Measurements from ENCODE around the gene TUBGCP6. TPM values are rescaled to one million over a fixed set of nuclear protein-coding genes. Genes with fewer than 3 reads are reported as not detected.

The TUBGCP6 gene
- total RNA-seq, 1 experiment from 2014 or later: 31.0 TPM

DNA sequence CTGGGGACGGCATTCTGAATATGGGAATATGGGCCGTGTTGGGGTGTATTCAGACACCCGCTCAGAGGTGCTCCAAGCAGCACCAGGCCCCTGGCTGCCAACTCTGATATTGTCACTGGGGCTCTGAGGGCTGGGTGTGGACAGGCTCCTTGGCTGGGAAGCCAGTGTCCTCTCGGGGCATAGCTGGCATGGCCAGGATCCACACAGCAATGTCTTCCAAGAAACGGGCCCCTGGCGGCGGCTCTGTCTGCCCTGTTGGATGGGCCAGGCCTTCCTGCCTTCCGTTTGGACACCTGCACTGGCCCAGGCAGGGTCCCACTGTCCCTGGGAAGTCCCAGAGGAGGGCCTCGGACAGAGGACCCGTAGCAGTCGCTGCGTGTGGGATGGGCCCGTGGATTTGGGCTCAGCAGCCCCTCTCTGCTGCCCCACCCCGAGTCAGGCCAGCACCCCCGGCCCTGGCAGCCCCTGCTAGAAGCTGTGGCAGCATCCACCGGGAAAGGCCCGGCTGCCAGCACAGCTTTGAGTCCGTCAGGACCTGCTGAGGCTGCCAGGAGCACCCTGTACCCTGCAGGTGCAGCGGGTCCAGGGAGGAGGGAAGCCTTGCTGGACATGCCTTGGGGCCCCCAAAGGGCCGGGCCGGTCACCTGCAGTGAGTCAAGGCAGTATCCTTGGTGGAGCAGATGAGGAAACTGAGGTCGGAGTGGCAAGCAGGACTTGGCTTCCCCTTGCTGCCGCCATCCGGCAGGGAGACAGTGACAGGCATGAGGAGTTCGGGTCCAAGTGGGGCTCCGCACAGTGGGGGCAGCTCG, 70.2 kb downstream of the TUBGCP6 start:
- Histone ChIP-seq H3K27me3 (replicated peaks; ENCODE audit: insufficient read depth, low read depth, low read length, poor library complexity) (no peaks in the 10 kb centered on the region), H3K4me1 (ENCODE audit: insufficient read depth, low read length, poor library complexity, severe bottlenecking) (no peaks in the 10 kb centered on the region), H3K4me3 (ENCODE audit: low read depth, low read length, poor library complexity, severe bottlenecking) (no peak overlapping the region), H3K27ac (ENCODE audit: low read depth, low read length, poor library complexity, severe bottlenecking) (no peak overlapping the region), H3K9me3 (ENCODE audit: low read depth, low read length, poor library complexity, severe bottlenecking) (no peaks in the 10 kb centered on the region), H3K36me3 (ENCODE audit: insufficient read depth, low read length, poor library complexity, severe bottlenecking) (no peaks in the 10 kb centered on the region)
- TF ChIP-seq EZH2 (IDR thresholded peaks at IDR 0.05; ENCODE audit: borderline replicate concordance, low read depth, low read length, poor library complexity, severe bottlenecking): no peak
- TF ChIP-seq, protein P1, sequence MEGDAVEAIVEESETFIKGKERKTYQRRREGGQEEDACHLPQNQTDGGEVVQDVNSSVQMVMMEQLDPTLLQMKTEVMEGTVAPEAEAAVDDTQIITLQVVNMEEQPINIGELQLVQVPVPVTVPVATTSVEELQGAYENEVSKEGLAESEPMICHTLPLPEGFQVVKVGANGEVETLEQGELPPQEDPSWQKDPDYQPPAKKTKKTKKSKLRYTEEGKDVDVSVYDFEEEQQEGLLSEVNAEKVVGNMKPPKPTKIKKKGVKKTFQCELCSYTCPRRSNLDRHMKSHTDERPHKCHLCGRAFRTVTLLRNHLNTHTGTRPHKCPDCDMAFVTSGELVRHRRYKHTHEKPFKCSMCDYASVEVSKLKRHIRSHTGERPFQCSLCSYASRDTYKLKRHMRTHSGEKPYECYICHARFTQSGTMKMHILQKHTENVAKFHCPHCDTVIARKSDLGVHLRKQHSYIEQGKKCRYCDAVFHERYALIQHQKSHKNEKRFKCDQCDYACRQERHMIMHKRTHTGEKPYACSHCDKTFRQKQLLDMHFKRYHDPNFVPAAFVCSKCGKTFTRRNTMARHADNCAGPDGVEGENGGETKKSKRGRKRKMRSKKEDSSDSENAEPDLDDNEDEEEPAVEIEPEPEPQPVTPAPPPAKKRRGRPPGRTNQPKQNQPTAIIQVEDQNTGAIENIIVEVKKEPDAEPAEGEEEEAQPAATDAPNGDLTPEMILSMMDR (conservative IDR thresholded peaks at IDR 0.05; ENCODE audit: low read depth, low read length): no peak
- ChIA-PET POLR2A (ENCODE audit: low non-redundant PET) (no interaction called here), CTCF (interaction anchor here (0.6 kb wide), 1 partner anchor 243 kb away, joined by 4 read pairs; no protein-coding TSS in a partner anchor)
- intact Hi-C loops (cut with micrococcal nuclease; ENCODE audit: unreplicated experiment): no loop called here
- BruUV-seq (replicated peaks): no TSS peak
- no peak for DNase-seq (ENCODE audit: low spot score)

DNA sequence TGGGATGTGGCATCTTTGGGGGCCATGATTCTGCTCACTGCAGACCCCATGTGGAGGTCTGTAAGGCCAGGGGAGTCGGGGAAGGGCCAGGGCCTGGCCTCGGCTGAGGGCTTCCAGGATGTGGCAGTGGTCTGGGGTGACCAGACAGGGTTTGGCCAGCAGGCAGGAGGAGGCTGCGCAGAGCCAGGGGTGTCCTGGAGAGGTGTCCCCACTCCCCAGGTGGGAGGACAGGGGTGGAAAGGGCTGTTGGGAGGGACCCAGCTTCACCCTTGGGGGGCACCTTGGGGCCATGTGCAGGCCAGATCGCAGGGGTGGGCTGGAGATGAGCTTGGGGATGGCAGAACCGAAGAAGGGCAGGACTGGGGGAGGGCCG, 70.9 kb downstream of the TUBGCP6 start:
- intact Hi-C loops (cut with micrococcal nuclease; ENCODE audit: unreplicated experiment): no loop called here
- POLR2A ChIA-PET (ENCODE audit: low non-redundant PET): no interaction called here
- peaks cover 3% of the 10 kb centered on the region for H3K4me1 ChIP-seq (ENCODE audit: insufficient read depth, low read length, poor library complexity, severe bottlenecking)
- no peaks in the 10 kb centered on the region for H3K9me3 ChIP-seq (ENCODE audit: low read depth, low read length, poor library complexity, severe bottlenecking)
- CTCF ChIA-PET: interaction anchor here (0.6 kb wide), 1 partner anchor 243 kb away, joined by 4 read pairs; no protein-coding TSS in a partner anchor
- no TSS peak for BruUV-seq (replicated peaks)
- no peak for DNase-seq (ENCODE audit: low spot score)
- H3K4me3 ChIP-seq (ENCODE audit: low read depth, low read length, poor library complexity, severe bottlenecking): no peak overlapping the region
- H3K27ac ChIP-seq (ENCODE audit: low read depth, low read length, poor library complexity, severe bottlenecking): no peak overlapping the region
- no peaks in the 10 kb centered on the region for H3K27me3 ChIP-seq (replicated peaks; ENCODE audit: insufficient read depth, low read depth, low read length, poor library complexity)
- TF ChIP-seq EZH2 (IDR thresholded peaks at IDR 0.05; ENCODE audit: borderline replicate concordance, low read depth, low read length, poor library complexity, severe bottlenecking): no peak
- TF ChIP-seq, protein P1 (conservative IDR thresholded peaks at IDR 0.05; ENCODE audit: low read depth, low read length): no peak
- H3K36me3 ChIP-seq (ENCODE audit: insufficient read depth, low read length, poor library complexity, severe bottlenecking): no peaks in the 10 kb centered on the region

DNA sequence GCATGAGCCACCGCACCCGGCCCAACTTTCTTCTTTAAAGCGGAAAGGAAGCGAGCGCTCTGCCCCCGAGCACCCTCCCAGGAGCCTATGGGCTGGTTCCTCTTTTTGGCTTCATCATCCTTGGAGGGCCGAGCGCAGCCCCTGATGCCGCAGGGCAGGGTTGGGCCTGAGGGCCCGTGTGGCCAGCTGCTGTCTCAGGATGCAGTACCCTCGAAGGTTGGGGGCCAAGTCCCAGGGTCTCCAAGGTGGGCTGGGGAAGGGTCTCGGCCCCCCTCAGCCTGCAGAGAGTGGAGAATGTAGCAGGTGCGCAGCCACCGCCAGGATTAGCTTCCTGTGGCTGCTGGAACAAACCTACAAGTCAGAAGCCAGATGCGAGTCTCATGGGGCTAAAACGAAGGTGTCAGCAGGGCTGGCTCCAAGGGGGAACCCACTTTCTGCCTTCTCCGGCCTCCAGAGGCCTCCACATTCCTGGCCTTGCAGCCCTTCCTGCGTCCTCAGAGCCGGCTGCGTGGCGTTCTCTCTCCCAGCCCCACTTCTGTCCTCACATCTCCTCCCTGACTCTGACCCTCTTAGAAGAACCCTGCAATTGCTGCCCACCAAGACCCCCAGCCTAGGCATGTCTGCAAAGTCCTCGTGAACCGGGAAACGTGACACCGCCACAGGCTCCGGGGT, 71.4 kb downstream of the TUBGCP6 start:
- ChIA-PET CTCF (interaction anchor here (0.6 kb wide), 1 partner anchor 242 kb away, joined by 4 read pairs; no protein-coding TSS in a partner anchor), POLR2A (ENCODE audit: low non-redundant PET) (no interaction called here)
- TF ChIP-seq, protein P1 (conservative IDR thresholded peaks at IDR 0.05; ENCODE audit: low read depth, low read length): no peak
- TF ChIP-seq EZH2 (IDR thresholded peaks at IDR 0.05; ENCODE audit: borderline replicate concordance, low read depth, low read length, poor library complexity, severe bottlenecking): no peak
- Histone ChIP-seq H3K9me3 (ENCODE audit: low read depth, low read length, poor library complexity, severe bottlenecking) (no peaks in the 10 kb centered on the region), H3K36me3 (ENCODE audit: insufficient read depth, low read length, poor library complexity, severe bottlenecking) (no peaks in the 10 kb centered on the region), H3K27ac (ENCODE audit: low read depth, low read length, poor library complexity, severe bottlenecking) (no peak overlapping the region), H3K27me3 (replicated peaks; ENCODE audit: insufficient read depth, low read depth, low read length, poor library complexity) (no peaks in the 10 kb centered on the region), H3K4me1 (ENCODE audit: insufficient read depth, low read length, poor library complexity, severe bottlenecking) (peaks cover 4% of the 10 kb centered on the region), H3K4me3 (ENCODE audit: low read depth, low read length, poor library complexity, severe bottlenecking) (no peak overlapping the region)
- no TSS peak for BruUV-seq (replicated peaks)
- DNase-seq (ENCODE audit: low spot score): no peak
- intact Hi-C loops (cut with micrococcal nuclease; ENCODE audit: unreplicated experiment): no loop called here

Data from A673 (cell line).